Measurements from ENCODE around the gene STARD7. TPM values are rescaled to one million over a fixed set of nuclear protein-coding genes. Genes with fewer than 3 reads are reported as not detected.

The STARD7 gene
- total and polyA plus RNA-seq, 10 of the 15 experiments (the other 5 are each of a cell fraction or from before 2014, with no cell fraction given) = 85.4 to 237 (median 153) TPM

GRCh38 chr2:96174251-96175144 is 34.1 kb downstream of the STARD7 start (continued):
- TF ChIP-seq ZNF384 (IDR thresholded peaks at IDR 0.05; ENCODE audit: borderline replicate concordance, low read depth, low read length) (no peak), YY1 (IDR thresholded peaks at IDR 0.05; ENCODE audit: low read depth, low read length) (peak; percentile 80), PBX3 (IDR thresholded peaks at IDR 0.05; ENCODE audit: insufficient replicate concordance, low read depth, low read length) (no peak), EP300 (IDR thresholded peaks at IDR 0.05; ENCODE audit: borderline replicate concordance in 1 of 2, control insufficient read depth in 1 of 2, low read depth in 2 of 2, low read length in 2 of 2) (no peak; a peak in 1 of 4 replicates), TARDBP (IDR thresholded peaks at IDR 0.05; ENCODE audit: borderline replicate concordance) (no peak), IKZF2 (IDR thresholded peaks at IDR 0.05) (peak; percentile 51 to 59; a peak in 2 of 4 replicates), SPI1 (IDR thresholded peaks at IDR 0.05; ENCODE audit: borderline replicate concordance, insufficient read depth, low read depth, low read length) (peak; percentile 41; the same call in 1 of the 2 replicates), NFYB (IDR thresholded peaks at IDR 0.05; ENCODE audit: insufficient read depth, low read depth, low read length) (no peak), WRNIP1 (IDR thresholded peaks at IDR 0.05; ENCODE audit: borderline replicate concordance, low read depth, low read length) (no peak), FOXK2 (IDR thresholded peaks at IDR 0.05) (no peak), IRF4 (IDR thresholded peaks at IDR 0.05; ENCODE audit: low read depth, low read length) (no peak), MEF2A (IDR thresholded peaks at IDR 0.05; ENCODE audit: insufficient read depth, low read depth, low read length) (no peak), MTA2 (IDR thresholded peaks at IDR 0.05; ENCODE audit: low read depth) (no peak), MEF2B (IDR thresholded peaks at IDR 0.05; ENCODE audit: partially characterized antibody, poor library complexity, severe bottlenecking) (peak; percentile 31), E4F1 (IDR thresholded peaks at IDR 0.05; ENCODE audit: borderline replicate concordance, partially characterized antibody) (no peak), ZBTB33 (IDR thresholded peaks at IDR 0.05) (no peak), POLR2AphosphoS2 (IDR thresholded peaks at IDR 0.05; ENCODE audit: low read depth, low read length) (no peak), E2F4 (IDR thresholded peaks at IDR 0.05; ENCODE audit: low read depth, low read length) (no peak), NBN (IDR thresholded peaks at IDR 0.05) (peak; percentile 76), RAD51 (IDR thresholded peaks at IDR 0.05) (no peak), RELA (IDR thresholded peaks at IDR 0.05; ENCODE audit: borderline replicate concordance, partially characterized antibody) (peak; percentile 18), SMAD5 (IDR thresholded peaks at IDR 0.05; ENCODE audit: low read depth) (no peak), CHD4 (IDR thresholded peaks at IDR 0.05) (no peak)

Measured in GM12878 (cell line).